Stimulated activated CD4-positive, alpha-beta T cell treated with anti-CD3 and anti-CD28 coated beads, TNF-alpha, amount 100 ng/mL, for 1 hour (primary cell): ENCODE results near the gene UTS2.

Source experiments
- DNase-seq, 3 donors: peaks; one replicate each; pipeline ENCODE4 v3.0.0-alpha.2; 2020; ENCODE audit warnings: low read depth in 3 of 3, low spot score in 1 of 3

UTS2 gene

GRCh38 chr1:7863756-7864328, 11.0 kb upstream of the UTS2 start:
- DNase-seq: no peak

- no peak for DNase-seq
Observed at GRCh38 chr1:7862211-7863060, 9.6 kb upstream of the UTS2 start.

GRCh38 chr1:7861452-7861851, 8.6 kb upstream of the UTS2 start:
- DNase-seq: no peak

GRCh38 chr1:7860130-7860529, 7.3 kb upstream of the UTS2 start:
- DNase-seq: no peak

GRCh38 chr1:7859406-7859805, 6.5 kb upstream of the UTS2 start:
- DNase-seq: no peak

- no peak for DNase-seq
Observed at GRCh38 chr1:7857985-7858384, 5.1 kb upstream of the UTS2 start.

- DNase-seq: no peak
Observed at GRCh38 chr1:7857000-7857399, 4.1 kb upstream of the UTS2 start.

- no peak for DNase-seq
Observed at GRCh38 chr1:7856345-7856744, 3.5 kb upstream of the UTS2 start.

GRCh38 chr1:7853684-7854026, 790 bp upstream of the UTS2 start:
- DNase-seq: no peak

- DNase-seq: no peak
Observed at GRCh38 chr1:7850786-7851185, 2.1 kb downstream of the UTS2 start.

- no peak for DNase-seq
Observed at GRCh38 chr1:7847599-7847998, 5.3 kb downstream of the UTS2 start.

GRCh38 chr1:7846656-7847055, 6.2 kb downstream of the UTS2 start:
- no peak for DNase-seq

- no peak for DNase-seq
Observed at GRCh38 chr1:7845761-7846160, 7.1 kb downstream of the UTS2 start.

- no peak for DNase-seq
Observed at GRCh38 chr1:7842517-7842916, 10.3 kb downstream of the UTS2 start.

- DNase-seq: no peak
Observed at GRCh38 chr1:7839526-7839925, 13.3 kb downstream of the UTS2 start.

- DNase-seq: no peak
Observed at GRCh38 chr1:7838714-7839113, 14.2 kb downstream of the UTS2 start.

- no peak for DNase-seq
Observed at GRCh38 chr1:7833035-7833434, 19.8 kb downstream of the UTS2 start.

GRCh38 chr1:7831458-7831857, 21.4 kb downstream of the UTS2 start:
- DNase-seq: no peak

GRCh38 chr1:7827126-7827955, 25.5 kb downstream of the UTS2 start:
- DNase-seq: peak in 2 of 3 donors; percentile 8 to 13

GRCh38 chr1:7826363-7826762, 26.5 kb downstream of the UTS2 start:
- no peak for DNase-seq

- no peak for DNase-seq
Observed at GRCh38 chr1:7824701-7825100, 28.2 kb downstream of the UTS2 start.

- no peak for DNase-seq
Observed at GRCh38 chr1:7821282-7821681, 31.6 kb downstream of the UTS2 start.
